ENCODE results near the gene A1BG.

A1BG gene

DNA sequence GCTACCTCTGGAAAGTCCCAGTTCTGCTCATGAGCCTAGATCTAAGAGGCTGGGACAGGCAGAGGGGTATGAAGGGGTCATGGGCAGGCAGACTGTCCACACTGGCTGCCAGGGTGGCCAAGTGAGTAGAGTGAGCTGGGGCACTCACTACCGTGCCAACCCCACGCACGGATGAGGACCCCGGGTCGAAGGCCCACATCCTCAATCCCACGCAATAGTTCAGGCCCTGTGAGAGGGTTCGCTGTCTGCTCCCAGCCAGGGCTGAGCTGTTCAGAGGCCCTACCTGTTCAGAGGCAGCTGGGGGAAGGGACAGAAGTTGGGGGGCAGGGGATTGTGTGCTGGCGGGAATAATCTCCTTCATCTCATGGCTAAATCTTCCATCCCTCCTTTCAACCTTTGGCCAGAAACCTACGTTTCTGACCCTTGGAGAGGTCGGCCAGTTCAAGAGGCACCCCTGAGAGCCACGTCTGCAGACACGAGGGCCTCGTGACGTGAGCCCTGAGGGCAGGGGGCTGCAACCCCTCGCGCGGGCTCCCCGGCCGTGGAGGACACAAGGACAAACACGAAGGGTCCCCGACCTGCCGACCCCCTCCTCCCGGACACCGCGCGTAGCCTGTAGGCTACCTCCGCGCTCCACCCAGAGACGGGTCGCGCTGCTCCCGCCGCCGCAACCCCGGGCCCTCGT, 32.7 kb upstream of the A1BG start:
- TF ChIP-seq, protein P1, sequence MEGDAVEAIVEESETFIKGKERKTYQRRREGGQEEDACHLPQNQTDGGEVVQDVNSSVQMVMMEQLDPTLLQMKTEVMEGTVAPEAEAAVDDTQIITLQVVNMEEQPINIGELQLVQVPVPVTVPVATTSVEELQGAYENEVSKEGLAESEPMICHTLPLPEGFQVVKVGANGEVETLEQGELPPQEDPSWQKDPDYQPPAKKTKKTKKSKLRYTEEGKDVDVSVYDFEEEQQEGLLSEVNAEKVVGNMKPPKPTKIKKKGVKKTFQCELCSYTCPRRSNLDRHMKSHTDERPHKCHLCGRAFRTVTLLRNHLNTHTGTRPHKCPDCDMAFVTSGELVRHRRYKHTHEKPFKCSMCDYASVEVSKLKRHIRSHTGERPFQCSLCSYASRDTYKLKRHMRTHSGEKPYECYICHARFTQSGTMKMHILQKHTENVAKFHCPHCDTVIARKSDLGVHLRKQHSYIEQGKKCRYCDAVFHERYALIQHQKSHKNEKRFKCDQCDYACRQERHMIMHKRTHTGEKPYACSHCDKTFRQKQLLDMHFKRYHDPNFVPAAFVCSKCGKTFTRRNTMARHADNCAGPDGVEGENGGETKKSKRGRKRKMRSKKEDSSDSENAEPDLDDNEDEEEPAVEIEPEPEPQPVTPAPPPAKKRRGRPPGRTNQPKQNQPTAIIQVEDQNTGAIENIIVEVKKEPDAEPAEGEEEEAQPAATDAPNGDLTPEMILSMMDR (IDR thresholded peaks at IDR 0.05; ENCODE audit: insufficient read depth, low read depth, low read length, missing control alignments): no peak
- H3K4me3 ChIP-seq (ENCODE audit: low read depth, low read length): peak overlapping the region; percentile 88
- DNase-seq (ENCODE audit: low read depth): peak; percentile 68

DNA sequence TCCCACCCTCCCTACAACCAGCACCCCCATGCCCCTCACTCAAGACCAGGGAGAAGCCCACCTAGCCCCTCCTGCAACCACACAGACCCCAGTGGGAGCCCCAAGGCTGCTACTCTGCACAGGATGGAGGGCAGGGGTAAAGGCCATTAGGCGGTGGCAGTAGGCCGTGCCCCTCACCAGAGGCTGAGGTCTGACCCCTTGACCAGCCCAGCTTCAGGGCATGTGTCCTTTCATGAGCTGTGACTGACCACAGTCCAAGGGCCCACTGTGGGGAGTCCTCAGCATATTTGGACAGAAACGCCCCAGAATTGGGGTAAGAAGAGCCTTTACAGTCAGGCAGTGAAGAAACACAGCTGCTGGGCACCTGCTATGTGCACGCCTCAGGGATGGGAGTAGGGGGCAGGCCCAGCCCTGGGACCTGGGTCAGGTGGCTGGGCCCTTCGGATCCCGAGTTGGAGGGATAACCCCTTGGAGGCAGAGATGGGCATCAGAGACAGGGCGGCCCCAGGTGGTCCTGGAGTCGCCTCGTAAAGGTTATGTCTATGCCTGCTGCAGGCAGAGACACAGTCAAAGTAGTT, 32.1 kb upstream of the A1BG start:
- TF ChIP-seq, protein P1 (IDR thresholded peaks at IDR 0.05; ENCODE audit: insufficient read depth, low read depth, low read length, missing control alignments): no peak
- peak overlapping the region; percentile 88 for H3K4me3 ChIP-seq (ENCODE audit: low read depth, low read length)
- no peak for DNase-seq (ENCODE audit: low read depth)

DNA sequence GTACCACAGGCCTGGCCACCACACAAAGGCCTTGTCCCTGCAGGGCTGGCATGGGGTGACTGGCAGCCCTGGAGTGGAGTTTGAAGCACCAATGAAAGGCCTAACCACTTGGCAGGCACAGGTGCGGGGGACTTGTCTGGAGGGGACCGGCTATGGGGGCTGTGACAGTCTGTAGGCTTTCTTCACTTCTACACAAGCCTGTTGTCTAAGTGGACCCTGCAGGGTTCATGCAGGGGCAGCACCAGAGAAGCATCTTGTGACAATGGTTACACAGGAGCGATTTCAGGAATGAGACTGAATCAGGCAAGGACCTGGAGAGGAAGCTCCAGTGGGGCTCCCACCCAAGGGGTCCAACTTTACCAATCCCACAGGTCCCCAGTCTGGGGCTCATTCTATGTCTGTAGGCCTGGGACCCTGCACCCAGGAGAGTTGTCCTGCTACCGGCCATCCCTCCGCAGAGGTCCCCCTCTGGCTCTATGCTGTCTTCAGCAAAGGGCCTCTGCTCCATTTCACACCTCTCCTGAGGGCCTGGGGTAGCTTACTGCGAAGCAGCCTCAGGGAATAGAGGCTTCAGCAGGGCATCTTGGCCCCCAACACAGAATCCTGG, 29.8 kb upstream of the A1BG start:
- no peak overlapping the region for H3K4me3 ChIP-seq (ENCODE audit: low read depth, low read length)
- DNase-seq (ENCODE audit: low read depth): no peak
- TF ChIP-seq, protein P1 (IDR thresholded peaks at IDR 0.05; ENCODE audit: insufficient read depth, low read depth, low read length, missing control alignments): no peak

DNA sequence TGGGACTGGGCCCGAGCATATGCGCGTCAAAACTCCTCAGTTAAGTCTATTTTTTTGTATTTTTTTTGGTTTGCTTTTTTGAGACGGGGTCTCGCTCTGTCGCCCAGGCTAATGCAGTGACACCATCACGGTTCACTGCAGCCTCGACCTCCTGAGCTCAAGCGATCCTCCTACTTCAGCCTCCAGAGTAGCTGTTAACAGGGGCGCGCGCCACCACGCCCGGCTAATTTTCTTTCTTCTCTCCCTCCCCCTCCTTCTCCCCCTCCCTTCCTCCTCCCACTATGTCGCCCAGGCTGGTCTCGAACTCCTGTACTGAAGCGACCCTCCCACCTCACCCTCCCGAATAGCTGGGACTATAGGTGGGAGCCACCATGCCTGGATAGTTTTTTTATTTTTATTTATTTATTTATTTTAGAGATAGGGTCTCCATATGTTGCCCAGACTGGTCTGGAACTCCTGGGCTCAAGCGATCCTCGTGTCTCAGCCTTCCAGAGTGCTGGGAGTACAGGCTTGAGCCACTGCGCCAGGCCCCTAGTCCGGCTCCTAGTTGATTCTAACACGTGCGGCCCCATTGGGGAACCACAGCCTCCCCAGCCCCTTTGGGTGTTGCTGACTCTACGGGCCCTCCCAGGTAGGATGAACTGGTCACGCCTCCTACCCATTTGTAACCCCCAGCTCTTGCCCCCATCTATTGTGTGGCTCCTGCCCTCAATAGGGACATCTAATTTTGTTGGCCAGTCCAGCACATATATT, 28.3 kb upstream of the A1BG start:
- DNase-seq (ENCODE audit: low read depth): no peak

DNA sequence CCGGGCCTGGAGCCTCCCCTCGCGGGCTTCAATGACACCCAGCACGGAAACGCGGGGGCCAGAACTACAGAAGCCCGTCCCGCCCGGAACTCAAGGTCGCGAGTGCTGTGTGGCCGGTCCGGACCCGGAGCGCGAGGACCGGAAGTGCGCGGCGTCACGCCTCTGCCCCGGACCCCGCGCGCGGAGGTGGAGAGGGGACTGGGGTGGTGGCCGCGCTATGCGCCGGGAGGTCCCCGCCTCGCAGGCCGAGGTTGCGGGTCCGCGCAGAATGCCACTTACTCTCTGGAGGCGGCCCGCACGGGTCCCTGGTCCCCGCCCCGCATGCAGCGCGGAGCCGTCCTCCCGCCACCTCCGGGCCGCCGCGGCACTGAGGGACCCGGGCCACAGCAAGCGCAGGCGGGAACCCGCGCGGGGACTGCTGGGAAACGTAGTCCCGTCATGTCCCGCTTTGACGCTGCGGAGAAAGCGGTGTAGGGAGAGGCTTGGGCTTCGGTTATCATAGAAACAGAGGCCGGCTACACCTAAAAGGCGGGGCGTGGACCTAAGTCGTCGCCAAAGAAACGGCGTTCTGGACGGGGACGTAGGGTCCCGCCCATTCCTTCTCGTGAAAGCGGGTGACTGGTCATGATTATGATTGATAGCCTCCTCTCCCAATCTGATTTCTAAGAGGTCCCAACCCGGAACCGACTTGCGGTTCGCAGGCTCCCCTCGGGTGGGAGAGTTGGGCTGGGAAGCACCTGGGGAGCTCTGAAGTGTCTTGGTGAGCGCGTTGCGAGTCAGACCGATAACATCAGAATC, 27.6 kb upstream of the A1BG start, which contains the start of gene ZNF837:
TSS of gene ZNF837 (minus strand) at position 369 of the 798 bp plus-strand sequence. CDS start 11,698 bp downstream, outside the sequence.
- peak; percentile 100 for DNase-seq (ENCODE audit: low read depth)
- H3K4me3 ChIP-seq (ENCODE audit: low read depth, low read length): peak within 1 kb of the TSS; percentile 84
- TF ChIP-seq, protein P1 (IDR thresholded peaks at IDR 0.05; ENCODE audit: insufficient read depth, low read depth, low read length, missing control alignments): peak; percentile 2

More for the DNA sequence above, 28.3 kb upstream of the A1BG start:
- TF ChIP-seq, protein P1 (IDR thresholded peaks at IDR 0.05; ENCODE audit: insufficient read depth, low read depth, low read length, missing control alignments): no peak
- peak overlapping the region; percentile 77 for H3K4me3 ChIP-seq (ENCODE audit: low read depth, low read length)

DNA sequence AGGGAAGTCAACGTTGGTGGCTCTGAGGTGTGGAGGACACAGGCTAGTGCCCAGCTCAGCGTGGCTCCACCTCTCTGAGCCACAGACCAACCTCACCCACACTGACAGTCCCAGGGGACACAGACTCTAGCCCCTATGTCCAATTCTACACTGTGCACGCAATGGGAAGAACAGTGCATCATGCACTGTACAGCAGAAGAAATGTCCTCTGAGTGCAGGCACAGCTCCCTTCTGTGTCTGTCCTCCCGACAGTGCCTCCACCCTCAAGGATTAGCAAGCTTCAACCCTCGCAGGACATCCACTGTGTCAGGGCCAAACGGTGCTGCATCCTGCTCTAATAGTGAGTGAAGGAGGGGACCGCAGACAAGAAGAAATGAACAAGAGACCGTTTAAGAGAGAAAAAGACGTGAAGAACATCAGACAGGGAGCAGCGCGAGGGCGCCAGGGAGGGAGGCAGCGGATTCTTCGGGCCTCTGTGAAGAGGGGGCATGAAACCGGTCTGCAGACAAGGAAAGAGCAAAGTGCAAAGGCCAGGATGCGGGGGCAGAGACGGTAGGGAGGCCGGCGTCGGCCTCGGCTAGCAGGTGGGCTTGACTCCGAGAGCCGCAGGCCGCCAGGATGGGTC, 26.9 kb upstream of the A1BG start:
- TF ChIP-seq, protein P1 (IDR thresholded peaks at IDR 0.05; ENCODE audit: insufficient read depth, low read depth, low read length, missing control alignments): no peak
- peak; percentile 40 for DNase-seq (ENCODE audit: low read depth)

More for the DNA sequence above, 26.9 kb upstream of the A1BG start:
- peak overlapping the region; percentile 84 for H3K4me3 ChIP-seq (ENCODE audit: low read depth, low read length)
